ENCODE results near the gene RTN1.

Gene RTN1

DNA sequence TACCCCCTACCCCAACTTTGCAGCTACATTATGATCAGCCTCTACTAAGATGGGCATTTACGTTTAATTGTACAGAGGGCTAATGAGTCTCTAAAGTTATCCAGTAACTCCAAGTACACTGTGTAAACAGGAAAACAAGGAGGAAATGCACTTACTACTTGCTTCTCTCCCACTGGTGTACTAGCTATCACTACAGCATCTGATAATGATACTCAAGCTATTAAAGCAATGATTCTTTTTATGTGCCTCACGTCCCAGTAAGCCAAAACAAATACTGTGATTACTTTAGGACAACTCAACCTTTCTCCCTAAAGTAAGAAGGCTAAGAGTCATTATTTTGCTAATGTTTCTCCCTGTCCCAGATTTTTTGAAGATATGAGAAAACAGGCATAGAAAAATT is 165.3 kb downstream of the RTN1 start:
- TF ChIP-seq, protein P1, sequence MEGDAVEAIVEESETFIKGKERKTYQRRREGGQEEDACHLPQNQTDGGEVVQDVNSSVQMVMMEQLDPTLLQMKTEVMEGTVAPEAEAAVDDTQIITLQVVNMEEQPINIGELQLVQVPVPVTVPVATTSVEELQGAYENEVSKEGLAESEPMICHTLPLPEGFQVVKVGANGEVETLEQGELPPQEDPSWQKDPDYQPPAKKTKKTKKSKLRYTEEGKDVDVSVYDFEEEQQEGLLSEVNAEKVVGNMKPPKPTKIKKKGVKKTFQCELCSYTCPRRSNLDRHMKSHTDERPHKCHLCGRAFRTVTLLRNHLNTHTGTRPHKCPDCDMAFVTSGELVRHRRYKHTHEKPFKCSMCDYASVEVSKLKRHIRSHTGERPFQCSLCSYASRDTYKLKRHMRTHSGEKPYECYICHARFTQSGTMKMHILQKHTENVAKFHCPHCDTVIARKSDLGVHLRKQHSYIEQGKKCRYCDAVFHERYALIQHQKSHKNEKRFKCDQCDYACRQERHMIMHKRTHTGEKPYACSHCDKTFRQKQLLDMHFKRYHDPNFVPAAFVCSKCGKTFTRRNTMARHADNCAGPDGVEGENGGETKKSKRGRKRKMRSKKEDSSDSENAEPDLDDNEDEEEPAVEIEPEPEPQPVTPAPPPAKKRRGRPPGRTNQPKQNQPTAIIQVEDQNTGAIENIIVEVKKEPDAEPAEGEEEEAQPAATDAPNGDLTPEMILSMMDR (conservative IDR thresholded peaks at IDR 0.05), result no peak
- peak overlapping the region; percentile 67 for H3K27ac ChIP-seq

DNA sequence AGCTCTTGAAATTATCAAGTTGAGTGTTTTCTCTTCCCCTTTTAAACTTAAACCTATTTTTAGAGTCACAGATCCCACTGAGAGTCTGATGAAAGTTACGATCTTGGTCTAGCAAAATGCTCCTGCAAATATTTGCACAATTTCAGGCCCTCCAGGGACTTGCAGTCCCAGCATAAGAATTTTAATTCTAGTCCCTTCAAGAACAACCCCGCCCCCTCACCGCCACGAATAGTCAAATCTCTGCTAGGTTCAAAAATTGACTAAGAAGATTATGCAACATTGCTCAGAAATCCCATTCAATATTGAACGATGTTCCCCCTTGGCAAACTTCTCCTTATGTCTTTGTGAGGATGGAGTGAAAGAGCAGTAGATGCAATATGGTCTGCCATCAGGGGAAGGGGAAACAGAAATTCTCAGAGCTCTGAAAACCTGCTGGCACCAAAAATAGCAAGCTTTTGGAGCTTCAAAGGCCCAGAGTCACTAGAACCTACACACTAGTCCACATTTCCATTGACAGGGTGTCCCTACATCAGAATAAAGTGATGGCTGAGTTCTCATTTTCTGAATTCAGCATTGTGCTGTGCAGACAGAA is 166.4 kb downstream of the RTN1 start:
- peak overlapping the region; percentile 67 for H3K27ac ChIP-seq
- TF ChIP-seq, protein P1 (conservative IDR thresholded peaks at IDR 0.05), result no peak

DNA sequence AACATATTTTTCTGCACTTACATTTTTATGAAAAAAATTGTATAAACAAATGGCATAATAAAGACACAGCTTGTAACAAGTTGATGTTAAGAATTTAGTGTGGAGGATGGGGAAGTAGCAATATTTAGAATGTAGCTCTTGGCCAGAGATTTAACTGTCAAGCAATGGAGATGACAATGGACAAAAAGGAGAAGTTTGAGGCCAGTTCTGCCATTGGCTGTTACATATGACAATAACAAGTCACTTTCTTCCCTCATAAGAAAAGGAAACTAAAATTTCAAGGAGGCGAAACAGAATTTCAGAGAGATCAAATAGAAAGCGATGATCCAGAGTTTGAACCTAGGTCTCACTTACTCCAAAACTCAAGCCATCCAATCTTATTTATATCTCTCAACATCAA is 171.1 kb downstream of the RTN1 start:
- no peak overlapping the region for H3K27ac ChIP-seq
- TF ChIP-seq, protein P1 (conservative IDR thresholded peaks at IDR 0.05), result no peak

DNA sequence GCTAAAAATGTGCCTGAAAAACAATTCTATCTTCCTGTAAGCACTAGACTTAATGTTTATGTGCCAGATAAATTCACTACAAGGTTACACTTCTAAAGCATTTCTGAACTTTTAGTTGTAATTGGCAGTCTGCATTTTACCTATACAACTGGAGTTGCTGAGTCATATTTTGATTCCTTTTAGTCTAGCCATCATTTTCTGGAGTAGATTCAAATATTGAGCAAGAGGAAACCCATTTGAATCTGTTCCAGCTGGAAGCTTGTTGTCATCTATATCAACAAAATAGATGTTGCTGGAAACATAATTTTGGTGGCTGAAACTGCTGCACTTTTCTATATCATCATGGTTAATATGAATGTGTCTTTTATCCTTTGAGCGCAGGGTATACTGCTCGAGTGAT is 171.8 kb downstream of the RTN1 start:
- TF ChIP-seq, protein P1 (conservative IDR thresholded peaks at IDR 0.05), result no peak
- H3K27ac ChIP-seq, result no peak overlapping the region

DNA sequence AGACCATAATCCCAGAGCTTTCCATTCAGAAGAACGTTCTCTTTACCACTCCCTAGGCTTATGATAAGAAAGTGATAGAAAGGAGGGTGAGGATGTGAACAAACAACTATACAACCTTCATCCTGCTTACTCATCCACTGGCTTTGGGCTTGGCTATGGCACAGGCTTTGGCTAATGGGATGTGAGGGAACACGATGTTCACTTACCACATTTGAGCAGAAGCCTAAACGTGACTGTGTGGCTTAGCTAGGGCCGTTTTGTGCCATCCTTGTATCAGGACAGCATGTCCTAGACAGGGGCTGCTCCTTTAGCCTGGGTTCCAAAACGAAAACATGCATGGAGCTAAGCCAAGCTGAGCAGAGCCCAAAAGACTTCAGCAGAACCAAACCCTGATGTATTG is 175.4 kb downstream of the RTN1 start:
- TF ChIP-seq, protein P1 (conservative IDR thresholded peaks at IDR 0.05), result no peak

DNA sequence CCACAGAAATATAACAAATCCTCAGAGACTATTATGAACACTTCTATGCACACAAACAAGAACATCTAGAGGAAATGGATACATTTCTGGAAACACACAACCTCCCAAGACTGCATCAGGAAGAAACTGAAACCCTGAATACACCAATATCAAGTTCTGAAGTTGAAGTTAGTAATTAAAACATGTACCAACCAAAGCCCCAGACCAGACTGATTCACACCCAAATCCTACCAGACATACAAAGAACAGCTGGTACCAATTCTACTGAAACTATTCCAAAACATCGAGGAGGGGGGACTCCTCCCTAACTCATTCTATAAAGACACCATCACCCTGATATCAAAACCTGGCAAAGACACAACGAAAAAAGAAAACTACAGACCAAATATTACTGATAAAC is 179.3 kb downstream of the RTN1 start:
- no peak overlapping the region for H3K27ac ChIP-seq
- TF ChIP-seq, protein P1 (conservative IDR thresholded peaks at IDR 0.05), result no peak

More for the DNA sequence above, 175.4 kb downstream of the RTN1 start:
- no peak overlapping the region for H3K27ac ChIP-seq

DNA sequence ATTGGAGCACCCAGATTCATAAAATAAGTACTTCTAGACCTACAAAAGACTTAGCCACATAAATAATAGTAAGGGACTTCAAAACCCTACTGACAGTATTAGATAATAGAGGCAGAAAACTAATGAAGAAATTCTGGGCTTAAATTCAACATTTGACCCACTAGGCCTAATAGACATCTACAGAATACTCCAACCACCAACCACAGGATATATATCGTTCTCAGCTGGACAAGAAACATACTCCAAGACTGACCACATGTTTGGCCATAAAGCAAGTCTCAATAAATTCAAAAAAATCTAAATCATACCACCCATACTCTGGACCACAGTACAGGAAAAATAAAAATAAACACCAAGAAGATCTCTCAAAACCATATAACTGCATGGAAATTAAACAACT is 180.2 kb downstream of the RTN1 start:
- no peak overlapping the region for H3K27ac ChIP-seq
- TF ChIP-seq, protein P1 (conservative IDR thresholded peaks at IDR 0.05), result no peak

Measured in VCaP (cell line).